ENCODE data around the gene ANKZF1. TPM values are rescaled to one million over a fixed set of nuclear protein-coding genes. Genes with fewer than 3 reads are reported as not detected.

ANKZF1 gene
- total and polyA plus RNA-seq, 10 of the 15 experiments (the other 5 are each of a cell fraction or from before 2014, with no cell fraction given), result 3.1 to 104 (median 35.0) TPM

- TF ChIP-seq NKRF (conservative IDR thresholded peaks at IDR 0.05) (peak; percentile 18), MAX (IDR thresholded peaks at IDR 0.05; ENCODE audit: low read depth, low read length) (peak; percentile 48), RUNX3 (IDR thresholded peaks at IDR 0.05; ENCODE audit: low read length) (peak; percentile 87), MTA3 (IDR thresholded peaks at IDR 0.05; ENCODE audit: borderline replicate concordance, low read length) (peak; percentile 53; the same call in 1 of the 2 replicates), RELA (IDR thresholded peaks at IDR 0.05; ENCODE audit: borderline replicate concordance, partially characterized antibody) (no peak), RELB (IDR thresholded peaks at IDR 0.05; ENCODE audit: low read depth) (peak; percentile 71), YBX1 (IDR thresholded peaks at IDR 0.05) (no peak), CBFB (IDR thresholded peaks at IDR 0.05; ENCODE audit: low read depth) (peak; percentile 32; the same call in 1 of the 2 replicates), TAF1 (IDR thresholded peaks at IDR 0.05; ENCODE audit: borderline replicate concordance, low read depth, low read length) (no peak), CREM (IDR thresholded peaks at IDR 0.05; ENCODE audit: low read depth) (peak; percentile 31; the same call in 1 of the 2 replicates), ZNF592 (IDR thresholded peaks at IDR 0.05) (no peak), EED (IDR thresholded peaks at IDR 0.05; ENCODE audit: low read depth) (peak; percentile 90), HSF1 (IDR thresholded peaks at IDR 0.05; ENCODE audit: low read depth, low read length) (no peak), NBN (IDR thresholded peaks at IDR 0.05) (peak; percentile 55), MYC (IDR thresholded peaks at IDR 0.05; ENCODE audit: insufficient read depth, insufficient read length, insufficient replicate concordance, low read length, severe bottlenecking) (peak; percentile 57), EP300 (IDR thresholded peaks at IDR 0.05; ENCODE audit: borderline replicate concordance in 1 of 2, control insufficient read depth in 1 of 2, low read depth in 2 of 2, low read length in 2 of 2) (0 out of 4 replicates have a peak, but pooled peaks of 1 of the 2 experiments have one; percentile 37)
- TF ChIP-seq, protein P1, sequence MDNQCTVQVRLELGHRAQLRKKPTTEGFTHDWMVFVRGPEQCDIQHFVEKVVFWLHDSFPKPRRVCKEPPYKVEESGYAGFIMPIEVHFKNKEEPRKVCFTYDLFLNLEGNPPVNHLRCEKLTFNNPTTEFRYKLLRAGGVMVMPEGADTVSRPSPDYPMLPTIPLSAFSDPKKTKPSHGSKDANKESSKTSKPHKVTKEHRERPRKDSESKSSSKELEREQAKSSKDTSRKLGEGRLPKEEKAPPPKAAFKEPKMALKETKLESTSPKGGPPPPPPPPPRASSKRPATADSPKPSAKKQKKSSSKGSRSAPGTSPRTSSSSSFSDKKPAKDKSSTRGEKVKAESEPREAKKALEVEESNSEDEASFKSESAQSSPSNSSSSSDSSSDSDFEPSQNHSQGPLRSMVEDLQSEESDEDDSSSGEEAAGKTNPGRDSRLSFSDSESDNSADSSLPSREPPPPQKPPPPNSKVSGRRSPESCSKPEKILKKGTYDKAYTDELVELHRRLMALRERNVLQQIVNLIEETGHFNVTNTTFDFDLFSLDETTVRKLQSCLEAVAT (IDR thresholded peaks at IDR 0.05), result peak; percentile 59; the same call in 1 of the 2 replicates
These were observed 23.5 kb downstream of the ANKZF1 start, which contains the start of gene TUBA4B (continued) for GRCh38 chr2:219252900-219253752.
